GM21825 (cell line): ENCODE results near the gene GGA2.
A peak's percentile ranks its signal among the peaks of the same experiment; 100 is the strongest.
"Not testable (repeated sequence)": the region's sequence is repeated elsewhere in the genome, so short reads cannot be mapped to it uniquely, and the experiment has no call there.

Experiments used
- ATAC-seq: cut with Tn5 transposase; IDR thresholded peaks from one replicate; pipeline ENCODE4 v1.9.1; 2021; ENCODE audit warnings: mild to moderate bottlenecking, moderate library complexity; ENCODE audit not compliant: unreplicated experiment

GGA2 gene

GRCh38 chr16:23523876-23524385, 13.6 kb upstream of the GGA2 start:
- ATAC-seq = no peak

GRCh38 chr16:23523321-23523720, 13.0 kb upstream of the GGA2 start:
- no peak for ATAC-seq

- no peak for ATAC-seq
Measured at GRCh38 chr16:23521965-23522364, 11.7 kb upstream of the GGA2 start.

GRCh38 chr16:23521037-23521743, 10.9 kb upstream of the GGA2 start:
- no peak for ATAC-seq

DNA sequence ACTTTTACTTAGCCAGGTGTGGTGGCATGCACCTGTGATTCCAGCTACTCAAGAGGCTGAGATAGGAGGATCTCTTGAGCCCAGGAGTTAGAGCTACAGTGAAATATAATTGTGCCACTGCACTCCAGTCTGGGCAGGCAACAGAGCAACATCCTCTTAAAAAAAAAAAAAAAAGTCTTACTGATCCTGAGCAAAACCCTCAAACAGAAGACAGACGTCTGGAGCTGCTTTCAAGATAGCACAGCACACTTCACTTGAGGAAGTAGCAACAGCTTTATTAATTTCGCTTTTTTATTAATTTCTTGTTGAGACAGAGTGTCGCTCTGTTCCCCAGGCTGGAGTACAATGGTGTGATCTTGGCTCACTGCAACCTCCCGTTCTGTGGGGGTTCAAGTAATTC, 10.2 kb upstream of the GGA2 start:
- ATAC-seq = no peak

- no peak for ATAC-seq
Measured at GRCh38 chr16:23519282-23519681, 9.0 kb upstream of the GGA2 start.

DNA sequence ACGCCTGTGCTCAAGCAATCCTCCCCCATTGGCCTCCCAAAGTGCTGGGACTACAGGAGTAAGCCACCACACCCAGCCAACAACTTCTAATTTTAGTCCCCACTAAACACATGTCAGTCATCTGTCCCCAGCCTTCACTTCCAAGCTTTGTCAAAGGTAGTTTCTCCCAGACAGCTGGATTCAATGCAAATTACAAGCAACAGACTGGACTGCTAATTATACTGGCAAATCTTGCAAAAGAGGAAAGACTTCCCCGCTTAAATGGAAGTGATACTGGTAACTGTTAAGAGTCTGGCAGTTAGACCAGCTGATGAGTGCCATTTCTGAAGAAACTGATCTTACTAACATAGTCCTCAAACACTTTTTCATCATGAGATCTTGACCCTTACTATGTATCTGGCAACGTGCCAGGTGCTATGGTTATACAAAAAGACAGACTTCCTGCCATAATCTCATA, 8.2 kb upstream of the GGA2 start:
- ATAC-seq = peak; percentile 46

GRCh38 chr16:23516366-23517137, 6.3 kb upstream of the GGA2 start:
- ATAC-seq = no peak

GRCh38 chr16:23515881-23516280, 5.6 kb upstream of the GGA2 start:
- ATAC-seq = no peak

GRCh38 chr16:23514381-23515152, 4.3 kb upstream of the GGA2 start:
- ATAC-seq = no peak

GRCh38 chr16:23512168-23512695, 1.9 kb upstream of the GGA2 start:
- no peak for ATAC-seq

- no peak for ATAC-seq
Measured at GRCh38 chr16:23511731-23512130, 1.4 kb upstream of the GGA2 start.

DNA sequence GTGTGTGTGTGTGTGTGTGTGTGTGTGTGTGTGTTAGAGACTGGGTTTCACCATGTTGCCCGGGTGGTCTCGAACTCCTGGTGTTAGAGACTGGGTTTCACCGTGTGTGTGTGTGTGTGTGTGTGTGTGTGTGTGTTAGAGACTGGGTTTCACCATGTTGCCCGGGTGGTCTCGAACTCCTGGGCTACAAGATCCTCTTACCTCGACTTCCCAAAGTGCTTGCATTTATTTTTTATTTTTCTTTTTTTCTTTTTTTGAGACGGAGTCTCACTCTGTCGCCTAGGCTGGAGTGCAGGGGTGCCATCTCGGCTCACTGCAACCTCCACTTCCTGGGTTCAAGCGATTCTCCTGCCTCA, 599 bp upstream of the GGA2 start:
- not testable (repeated sequence) for ATAC-seq

- ATAC-seq = peak; percentile 3
Measured at GRCh38 chr16:23509782-23510163, 521 bp downstream of the GGA2 start.

- ATAC-seq = no peak
Measured at GRCh38 chr16:23509441-23509754, 896 bp downstream of the GGA2 start.

- no peak for ATAC-seq
Measured at GRCh38 chr16:23508589-23509440, 1.5 kb downstream of the GGA2 start.

GRCh38 chr16:23506606-23506994, 3.7 kb downstream of the GGA2 start:
- ATAC-seq = no peak

GRCh38 chr16:23505671-23506605, 4.4 kb downstream of the GGA2 start:
- ATAC-seq = no peak

GRCh38 chr16:23505180-23505665, 5.1 kb downstream of the GGA2 start:
- ATAC-seq = no peak
